Vagina (tissue), 2 donors: ENCODE results near the gene TRIM46. TPM values are rescaled to one million over a fixed set of nuclear protein-coding genes. Genes with fewer than 3 reads are reported as not detected.

Experiments used
- DNase-seq, 2 donors: peaks; one replicate each; pipeline ENCODE4 v3.0.0-alpha.2; 2017; ENCODE audit errors: extremely low spot score in 2 of 2
- H3K27ac ChIP-seq: fragments of 200-600 bp; sonication (generic); one replicate; pipeline ENCODE4 v1.5.1; 2019
- H3K27me3 ChIP-seq: fragments of 200-600 bp; sonication (generic); one replicate; pipeline ENCODE4 v1.5.1; 2019
- H3K36me3 ChIP-seq, 2 donors: fragments of 200-600 bp; sonication (generic); one replicate each; pipeline ENCODE4 v1.5.1; 2017 to 2019
- H3K4me1 ChIP-seq: fragments of 200-600 bp; sonication (generic); one replicate; pipeline ENCODE4 v1.5.1; 2019
- H3K4me3 ChIP-seq, 2 donors: fragments of 200-600 bp; sonication (generic); 1 replicate in 1 of 2; 2 replicates in 1 of 2; pipeline ENCODE4 v1.5.1; 2016 to 2019
- H3K9me3 ChIP-seq: fragments of 200-600 bp; sonication (generic); one replicate; pipeline ENCODE4 v1.5.1; 2019
- POLR2A ChIP-seq, 2 donors: fragments of 450-650 bp; IDR thresholded peaks; one replicate each; pipeline ENCODE4 v1.6.1; 2017; ENCODE audit warnings: antibody characterized with exemption in 2 of 2, mild to moderate bottlenecking in 2 of 2, moderate library complexity in 2 of 2
- POLR2AphosphoS5 ChIP-seq, 2 donors: sonication (generic); formaldehyde crosslinking; IDR thresholded peaks; one replicate each; pipeline ENCODE4 v1.9.0; 2017; ENCODE audit warnings: antibody characterized with exemption in 2 of 2, mild to moderate bottlenecking in 2 of 2, low read depth in 1 of 2; ENCODE audit not compliant: insufficient read depth in 1 of 2
- intact Hi-C: fragments of 100-400 bp; cut with DNase I; formaldehyde crosslinking; loops from one replicate; pipeline ENCODE4 v1.15.1; 2023
- total RNA-seq: library from RNA; depleted of rRNA; stranded (reverse); fragments of >200 nt; gene quantifications from one replicate; pipeline ENCODE4 v1.2.3, GENCODE V29; 2016
- TF ChIP-seq, protein P1 (sequence below), 3 experiments: fragments of 450-650 bp in 2 of 3; fragments of 200-600 bp in 1 of 3; sonication (generic) in 1 of 3; IDR thresholded peaks; one replicate each; pipeline ENCODE4 v1.5.1; 2017 to 2019; ENCODE audit warnings: antibody characterized with exemption in 3 of 3, mild to moderate bottlenecking in 2 of 3, moderate library complexity in 2 of 3

TRIM46 gene
- total RNA-seq, 1 donor from 2014 or later = 2.7 TPM

DNA sequence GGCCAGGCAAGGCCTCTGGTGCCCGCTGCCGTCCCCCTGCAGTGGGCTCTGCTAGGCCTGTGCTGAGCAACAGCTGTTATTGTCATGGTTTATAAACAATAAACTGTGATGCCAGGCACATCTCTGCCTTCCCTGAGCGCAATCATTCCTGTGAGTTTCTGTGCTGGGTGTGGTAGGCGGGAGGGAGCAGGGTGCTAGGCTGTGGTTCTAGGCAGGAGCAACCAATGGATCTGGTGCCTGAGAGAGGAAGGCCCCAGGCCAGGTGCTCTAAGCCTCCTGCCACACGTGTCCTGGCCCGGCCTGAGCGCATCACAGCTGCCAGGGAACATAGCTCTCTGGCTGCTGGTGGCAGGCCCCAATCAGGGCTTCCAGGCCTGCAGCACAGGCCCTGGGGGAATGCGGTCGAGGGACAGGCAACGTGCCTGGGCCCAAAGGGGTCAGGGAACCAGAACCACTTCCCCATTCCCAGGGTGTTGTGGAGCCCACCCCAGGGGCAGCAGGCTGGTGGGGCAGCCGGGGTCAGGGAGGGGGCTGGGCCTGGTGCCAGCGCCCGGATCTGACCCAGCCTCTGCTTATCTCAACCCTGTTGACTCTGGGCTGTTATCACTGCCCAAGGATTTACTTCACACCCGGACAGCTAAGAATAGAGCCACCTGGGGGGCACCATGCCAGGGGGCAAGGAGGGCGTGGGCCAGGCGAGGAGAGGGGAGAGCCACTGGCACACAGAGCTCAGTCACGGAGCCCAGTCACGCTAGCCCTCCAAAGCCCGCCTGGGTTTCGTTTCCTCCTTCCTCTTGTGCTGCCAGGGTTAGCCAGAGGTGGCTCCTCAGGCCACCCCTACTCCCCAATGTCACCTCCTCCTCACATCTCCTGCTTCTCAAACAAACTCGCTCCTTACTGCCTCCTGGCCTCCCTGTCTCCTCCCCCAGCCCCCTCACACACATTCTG lies 11.5 kb downstream of the TRIM46 start:
- H3K4me3 ChIP-seq = no peak overlapping the region
- TF ChIP-seq POLR2AphosphoS5 (IDR thresholded peaks at IDR 0.05; ENCODE audit: insufficient read depth in 1 of 2, low read depth in 1 of 2) = no peak
- TF ChIP-seq, protein P1, sequence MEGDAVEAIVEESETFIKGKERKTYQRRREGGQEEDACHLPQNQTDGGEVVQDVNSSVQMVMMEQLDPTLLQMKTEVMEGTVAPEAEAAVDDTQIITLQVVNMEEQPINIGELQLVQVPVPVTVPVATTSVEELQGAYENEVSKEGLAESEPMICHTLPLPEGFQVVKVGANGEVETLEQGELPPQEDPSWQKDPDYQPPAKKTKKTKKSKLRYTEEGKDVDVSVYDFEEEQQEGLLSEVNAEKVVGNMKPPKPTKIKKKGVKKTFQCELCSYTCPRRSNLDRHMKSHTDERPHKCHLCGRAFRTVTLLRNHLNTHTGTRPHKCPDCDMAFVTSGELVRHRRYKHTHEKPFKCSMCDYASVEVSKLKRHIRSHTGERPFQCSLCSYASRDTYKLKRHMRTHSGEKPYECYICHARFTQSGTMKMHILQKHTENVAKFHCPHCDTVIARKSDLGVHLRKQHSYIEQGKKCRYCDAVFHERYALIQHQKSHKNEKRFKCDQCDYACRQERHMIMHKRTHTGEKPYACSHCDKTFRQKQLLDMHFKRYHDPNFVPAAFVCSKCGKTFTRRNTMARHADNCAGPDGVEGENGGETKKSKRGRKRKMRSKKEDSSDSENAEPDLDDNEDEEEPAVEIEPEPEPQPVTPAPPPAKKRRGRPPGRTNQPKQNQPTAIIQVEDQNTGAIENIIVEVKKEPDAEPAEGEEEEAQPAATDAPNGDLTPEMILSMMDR (IDR thresholded peaks at IDR 0.05) = no peak
- no peaks in the 10 kb centered on the region for H3K36me3 ChIP-seq
- no peak overlapping the region for H3K27ac ChIP-seq
- H3K27me3 ChIP-seq = no peaks in the 10 kb centered on the region
- DNase-seq = no peak
- H3K4me1 ChIP-seq = no peaks in the 10 kb centered on the region
- intact Hi-C loops = no loop called here
- no peaks in the 10 kb centered on the region for H3K9me3 ChIP-seq

DNA sequence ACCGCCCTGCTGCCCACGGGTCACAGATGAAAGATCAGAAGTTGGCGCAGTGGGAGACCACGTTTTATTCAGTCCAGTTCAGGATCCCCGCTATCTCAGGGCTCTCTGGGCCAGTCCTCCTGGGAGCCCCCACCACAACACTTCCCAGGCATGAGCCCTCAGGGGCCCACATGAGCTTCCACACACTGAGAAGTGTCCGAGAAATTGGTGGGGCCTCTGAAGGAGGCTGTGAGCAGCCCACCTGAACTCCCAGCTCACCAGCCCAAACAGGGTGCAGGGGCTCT lies 12.1 kb downstream of the TRIM46 start:
- Histone ChIP-seq H3K36me3 (no peaks in the 10 kb centered on the region), H3K27ac (no peak overlapping the region), H3K27me3 (no peaks in the 10 kb centered on the region), H3K4me1 (no peaks in the 10 kb centered on the region), H3K4me3 (no peak overlapping the region), H3K9me3 (no peaks in the 10 kb centered on the region)
- DNase-seq = no peak
- intact Hi-C loops = no loop called here
- TF ChIP-seq POLR2AphosphoS5 (IDR thresholded peaks at IDR 0.05; ENCODE audit: insufficient read depth in 1 of 2, low read depth in 1 of 2) (no peak), POLR2A (IDR thresholded peaks at IDR 0.05) (no peak)

DNA sequence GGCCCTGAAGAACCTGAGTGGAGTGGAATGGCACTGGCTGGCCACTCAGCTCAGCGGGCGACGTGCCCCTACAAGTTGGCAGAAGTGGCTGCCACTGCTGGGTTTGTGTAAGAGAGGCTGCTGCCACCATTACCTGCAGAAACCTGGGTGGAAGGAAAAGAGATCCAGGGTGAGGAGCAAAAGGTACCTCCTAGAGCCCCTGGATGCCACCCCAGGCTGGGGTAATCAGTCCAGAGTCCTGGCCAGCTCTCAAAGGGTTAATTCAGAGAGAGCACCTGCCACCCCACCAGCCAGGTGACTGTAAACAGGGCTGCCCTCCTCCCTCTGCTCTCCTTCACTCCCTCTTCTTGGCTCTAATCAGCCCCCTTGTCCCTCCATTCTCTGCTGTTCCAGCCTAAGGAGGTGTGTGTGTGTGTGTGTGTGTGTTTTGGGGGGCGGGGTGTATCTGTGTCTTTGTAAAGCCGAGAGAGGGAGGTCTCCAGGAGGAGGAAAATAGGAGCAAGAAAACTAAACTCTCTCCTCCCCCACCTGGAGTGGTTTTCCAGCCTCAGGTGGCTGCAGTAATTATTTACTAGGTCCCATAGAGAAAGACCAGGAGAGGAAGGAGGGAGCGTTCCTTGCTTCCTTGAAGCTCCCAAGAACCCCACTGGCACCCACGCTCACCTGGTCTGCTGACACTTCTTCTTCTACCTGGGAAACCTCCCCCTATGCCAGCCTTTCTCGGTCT lies 12.6 kb downstream of the TRIM46 start:
- no peak overlapping the region for H3K4me3 ChIP-seq
- DNase-seq = no peak

DNA sequence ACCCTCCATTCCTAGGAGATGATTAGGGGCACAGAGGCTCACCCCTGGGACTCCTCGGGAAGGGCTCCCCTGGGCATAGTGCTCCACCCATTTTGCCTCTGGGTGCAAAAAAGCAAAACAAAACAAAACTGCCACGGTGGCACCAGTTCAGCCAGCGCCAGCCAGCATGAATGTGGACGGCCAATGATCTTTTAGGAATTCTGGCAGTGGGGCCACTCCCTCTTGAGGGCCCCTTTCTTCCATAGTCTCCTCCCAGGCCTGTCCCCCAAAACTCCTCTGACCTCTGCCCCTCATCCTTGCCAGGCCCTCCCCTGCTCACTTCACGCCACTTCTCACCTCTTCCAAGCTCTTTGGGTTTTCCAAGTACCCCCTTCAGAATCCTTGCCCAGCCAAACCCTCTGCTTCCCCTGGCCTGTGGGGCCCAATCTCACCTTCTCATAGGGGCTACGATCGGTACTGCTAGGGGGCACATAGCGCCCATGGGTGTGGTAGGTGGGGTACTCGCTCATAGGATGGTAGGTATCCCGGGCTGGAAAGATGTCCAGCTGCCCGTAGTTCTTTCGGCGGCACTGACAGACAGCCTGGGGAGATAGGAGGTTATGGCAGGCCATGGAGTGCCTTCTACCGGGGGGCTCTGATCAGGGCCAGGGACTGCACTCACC lies 13.3 kb downstream of the TRIM46 start:
- no peak overlapping the region for H3K27ac ChIP-seq
- TF ChIP-seq POLR2AphosphoS5 (IDR thresholded peaks at IDR 0.05; ENCODE audit: insufficient read depth in 1 of 2, low read depth in 1 of 2) (no peak), POLR2A (IDR thresholded peaks at IDR 0.05) (no peak)
- TF ChIP-seq, protein P1 (IDR thresholded peaks at IDR 0.05) = no peak
- H3K4me1 ChIP-seq = no peaks in the 10 kb centered on the region
- no peaks in the 10 kb centered on the region for H3K9me3 ChIP-seq
- no peaks in the 10 kb centered on the region for H3K36me3 ChIP-seq
- H3K4me3 ChIP-seq = no peak overlapping the region
- intact Hi-C loops = no loop called here
- H3K27me3 ChIP-seq = no peaks in the 10 kb centered on the region
- DNase-seq = no peak

More for the DNA sequence above, 12.6 kb downstream of the TRIM46 start:
- H3K4me1 ChIP-seq = no peaks in the 10 kb centered on the region
- no peaks in the 10 kb centered on the region for H3K36me3 ChIP-seq
- no peaks in the 10 kb centered on the region for H3K9me3 ChIP-seq
- intact Hi-C loops = no loop called here
- H3K27ac ChIP-seq = no peak overlapping the region
- no peaks in the 10 kb centered on the region for H3K27me3 ChIP-seq
- TF ChIP-seq POLR2AphosphoS5 (IDR thresholded peaks at IDR 0.05; ENCODE audit: insufficient read depth in 1 of 2, low read depth in 1 of 2) = no peak

DNA sequence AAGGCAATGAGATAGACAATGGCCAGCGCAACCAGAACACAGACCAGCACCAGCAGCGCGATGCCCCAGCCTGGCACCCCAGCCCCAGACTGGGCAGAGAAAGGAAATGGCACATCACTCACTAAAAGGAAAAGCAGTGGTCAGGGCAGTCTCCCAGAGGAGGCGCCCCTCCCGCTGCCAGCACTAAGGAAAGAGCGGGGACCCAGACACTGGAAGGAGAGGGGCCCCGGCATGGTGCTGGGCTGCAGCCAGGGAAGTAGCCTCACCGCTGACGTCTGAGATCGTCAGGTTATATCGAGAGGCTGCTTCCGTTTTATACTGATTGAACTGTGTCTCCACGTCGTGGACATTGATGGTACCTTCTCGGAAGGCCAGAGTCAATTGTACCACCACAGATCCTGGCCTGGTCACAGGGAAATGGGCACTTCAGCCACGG lies 13.8 kb downstream of the TRIM46 start:
- H3K4me3 ChIP-seq = no peak overlapping the region
- no peak for DNase-seq
- no peak overlapping the region for H3K27ac ChIP-seq
- no peaks in the 10 kb centered on the region for H3K27me3 ChIP-seq
- TF ChIP-seq, protein P1 (IDR thresholded peaks at IDR 0.05) = no peak
- TF ChIP-seq POLR2AphosphoS5 (IDR thresholded peaks at IDR 0.05; ENCODE audit: insufficient read depth in 1 of 2, low read depth in 1 of 2) = no peak
- TF ChIP-seq POLR2A (IDR thresholded peaks at IDR 0.05) = no peak
- no peaks in the 10 kb centered on the region for H3K9me3 ChIP-seq
- H3K36me3 ChIP-seq = no peaks in the 10 kb centered on the region
- peaks cover 2% of the 10 kb centered on the region for H3K4me1 ChIP-seq
- intact Hi-C loops = no loop called here
